ENCODE results near the gene MTUS2. TPM values are rescaled to one million over a fixed set of nuclear protein-coding genes. Genes with fewer than 3 reads are reported as not detected.
"Not testable (repeated sequence)": the region's sequence is repeated elsewhere in the genome, so short reads cannot be mapped to it uniquely, and the experiment has no call there.

Gene MTUS2
- polyA plus RNA-seq, 1 donor from 2014 or later: 4.4 TPM

GRCh38 chr13:29193083-29193482, 372.9 kb downstream of the MTUS2 start:
- no peaks in the 10 kb centered on the region for H3F3A ChIP-seq (ENCODE audit: insufficient read depth, low read length, poor library complexity, severe bottlenecking)
- H3K79me2 ChIP-seq (replicated peaks; ENCODE audit: insufficient read depth, low read length): no peaks in the 10 kb centered on the region
- no peaks in the 10 kb centered on the region for H3K9me2 ChIP-seq (ENCODE audit: insufficient read depth, low read length)
- no peak overlapping the region for H3K27ac ChIP-seq (ENCODE audit: low read length)
- no peak overlapping the region for H2AFZ ChIP-seq (ENCODE audit: low read depth, low read length)
- no peak overlapping the region for H3K9ac ChIP-seq (ENCODE audit: low read length)
- H3K4me3 ChIP-seq (ENCODE audit: low read length): no peak overlapping the region
- no peaks in the 10 kb centered on the region for H4K20me1 ChIP-seq (ENCODE audit: insufficient read depth)
- TF ChIP-seq SMC3 (conservative IDR thresholded peaks at IDR 0.05; ENCODE audit: poor library complexity) (no peak), EZH2 (IDR thresholded peaks at IDR 0.05; ENCODE audit: borderline replicate concordance, insufficient read depth, low read length, poor library complexity, severe bottlenecking) (no peak)
- no peaks in the 10 kb centered on the region for H3K9me3 ChIP-seq (ENCODE audit: low read length)
- H3K4me2 ChIP-seq (ENCODE audit: low read length): no peak overlapping the region
- no peaks in the 10 kb centered on the region for H3K36me3 ChIP-seq (ENCODE audit: insufficient read depth, low read length)
- no peaks in the 10 kb centered on the region for H3K27me3 ChIP-seq (ENCODE audit: insufficient read depth, low read depth, low read length)

- Histone ChIP-seq H3K9ac (ENCODE audit: low read length) (no peak overlapping the region), H4K20me1 (ENCODE audit: insufficient read depth) (no peaks in the 10 kb centered on the region), H3K4me3 (ENCODE audit: low read length) (no peak overlapping the region), H3F3A (ENCODE audit: insufficient read depth, low read length, poor library complexity, severe bottlenecking) (no peaks in the 10 kb centered on the region), H3K9me3 (ENCODE audit: low read length) (no peaks in the 10 kb centered on the region), H3K27me3 (ENCODE audit: insufficient read depth, low read depth, low read length) (no peaks in the 10 kb centered on the region), H3K4me2 (ENCODE audit: low read length) (no peak overlapping the region), H3K9me2 (ENCODE audit: insufficient read depth, low read length) (no peaks in the 10 kb centered on the region), H2AFZ (ENCODE audit: low read depth, low read length) (no peak overlapping the region), H3K27ac (ENCODE audit: low read length) (no peak overlapping the region), H3K36me3 (ENCODE audit: insufficient read depth, low read length) (no peaks in the 10 kb centered on the region), H3K79me2 (replicated peaks; ENCODE audit: insufficient read depth, low read length) (no peaks in the 10 kb centered on the region)
- no peak for TF ChIP-seq EP300 (conservative IDR thresholded peaks at IDR 0.05; ENCODE audit: poor library complexity, severe bottlenecking)
- no peak for TF ChIP-seq SMC3 (conservative IDR thresholded peaks at IDR 0.05; ENCODE audit: poor library complexity)
- TF ChIP-seq RAD21 (conservative IDR thresholded peaks at IDR 0.05): no peak
- TF ChIP-seq CTCF (IDR thresholded peaks at IDR 0.05; ENCODE audit: poor library complexity, severe bottlenecking): no peak
- TF ChIP-seq TAF1 (IDR thresholded peaks at IDR 0.05; ENCODE audit: low read depth): no peak
These were observed 375.3 kb downstream of the MTUS2 start for GRCh38 chr13:29195456-29195855.

- no peaks in the 10 kb centered on the region for H3K79me2 ChIP-seq (replicated peaks; ENCODE audit: insufficient read depth, low read length)
- no peak overlapping the region for H3K4me2 ChIP-seq (ENCODE audit: low read length)
- no peaks in the 10 kb centered on the region for H3K9me2 ChIP-seq (ENCODE audit: insufficient read depth, low read length)
- TF ChIP-seq REST (IDR thresholded peaks at IDR 0.05; ENCODE audit: borderline replicate concordance): no peak
- no peak for TF ChIP-seq POLR2AphosphoS5 (IDR thresholded peaks at IDR 0.05)
- no peak for TF ChIP-seq TAF1 (IDR thresholded peaks at IDR 0.05; ENCODE audit: low read depth)
- TF ChIP-seq EP300 (conservative IDR thresholded peaks at IDR 0.05; ENCODE audit: poor library complexity, severe bottlenecking): no peak
- TF ChIP-seq SMC3 (conservative IDR thresholded peaks at IDR 0.05; ENCODE audit: poor library complexity): no peak
- TF ChIP-seq MXI1 (conservative IDR thresholded peaks at IDR 0.05; ENCODE audit: poor library complexity, severe bottlenecking): no peak
- TF ChIP-seq CTCF (IDR thresholded peaks at IDR 0.05; ENCODE audit: poor library complexity, severe bottlenecking): no peak
- TF ChIP-seq EZH2 (IDR thresholded peaks at IDR 0.05; ENCODE audit: borderline replicate concordance, insufficient read depth, low read length, poor library complexity, severe bottlenecking): no peak
- no peak for TF ChIP-seq RAD21 (conservative IDR thresholded peaks at IDR 0.05)
- no peak overlapping the region for H3K27ac ChIP-seq (ENCODE audit: low read length)
- no peak overlapping the region for H3K9ac ChIP-seq (ENCODE audit: low read length)
- H2AFZ ChIP-seq (ENCODE audit: low read depth, low read length): no peak overlapping the region
- H4K20me1 ChIP-seq (ENCODE audit: insufficient read depth): no peaks in the 10 kb centered on the region
- H3K27me3 ChIP-seq (ENCODE audit: insufficient read depth, low read depth, low read length): no peaks in the 10 kb centered on the region
- no peaks in the 10 kb centered on the region for H3K36me3 ChIP-seq (ENCODE audit: insufficient read depth, low read length)
- H3F3A ChIP-seq (ENCODE audit: insufficient read depth, low read length, poor library complexity, severe bottlenecking): no peaks in the 10 kb centered on the region
- H3K9me3 ChIP-seq (ENCODE audit: low read length): no peaks in the 10 kb centered on the region
- H3K4me3 ChIP-seq (ENCODE audit: low read length): no peak overlapping the region
These were observed 376.4 kb downstream of the MTUS2 start for GRCh38 chr13:29196409-29197074.

- not testable (repeated sequence) for H3K79me2 ChIP-seq (replicated peaks; ENCODE audit: insufficient read depth, low read length); H3K9me2 ChIP-seq (ENCODE audit: insufficient read depth, low read length); H3K36me3 ChIP-seq (ENCODE audit: insufficient read depth, low read length); H2AFZ ChIP-seq (ENCODE audit: low read depth, low read length); H3K27ac ChIP-seq (ENCODE audit: low read length); H3K4me3 ChIP-seq (ENCODE audit: low read length); H3K9ac ChIP-seq (ENCODE audit: low read length); H4K20me1 ChIP-seq (ENCODE audit: insufficient read depth); H3K9me3 ChIP-seq (ENCODE audit: low read length); H3K27me3 ChIP-seq (ENCODE audit: insufficient read depth, low read depth, low read length); H3F3A ChIP-seq (ENCODE audit: insufficient read depth, low read length, poor library complexity, severe bottlenecking); H3K4me2 ChIP-seq (ENCODE audit: low read length)
These were observed 382.6 kb downstream of the MTUS2 start for GRCh38 chr13:29202753-29203152.

Measured in neural cell (in vitro differentiated cells).